Omental fat pad (tissue), 4 donors: Measurements from ENCODE around the gene ENPP3. TPM values are rescaled to one million over a fixed set of nuclear protein-coding genes. Genes with fewer than 3 reads are reported as not detected.

ENCODE experiments used
- ATAC-seq: fragments of 150-250 bp; one replicate; pipeline ENCODE4 v1.9.1; 2016; ENCODE audit warnings: mild to moderate bottlenecking, moderate library complexity; ENCODE audit not compliant: low FRiP score
- DNase-seq: peaks from one replicate; pipeline ENCODE4 v3.0.0-alpha.2; 2019; ENCODE audit warnings: low spot score
- total RNA-seq, 4 donors: library from RNA; depleted of rRNA; stranded (reverse); fragments of >200 nt; gene quantifications; one replicate each; pipeline ENCODE4 v1.1.0, GENCODE V29; 2016
- TF ChIP-seq, protein P1 (sequence below), 3 donors: fragments of 450-650 bp; IDR thresholded peaks; one replicate each; pipeline ENCODE4 v1.5.1; 2016 to 2017; ENCODE audit warnings: antibody characterized with exemption in 3 of 3, mild to moderate bottlenecking in 3 of 3, moderate library complexity in 2 of 3

Gene ENPP3
- total RNA-seq, 4 donors from 2014 or later, result 0.36 to 0.94 (median 0.61) TPM

DNA sequence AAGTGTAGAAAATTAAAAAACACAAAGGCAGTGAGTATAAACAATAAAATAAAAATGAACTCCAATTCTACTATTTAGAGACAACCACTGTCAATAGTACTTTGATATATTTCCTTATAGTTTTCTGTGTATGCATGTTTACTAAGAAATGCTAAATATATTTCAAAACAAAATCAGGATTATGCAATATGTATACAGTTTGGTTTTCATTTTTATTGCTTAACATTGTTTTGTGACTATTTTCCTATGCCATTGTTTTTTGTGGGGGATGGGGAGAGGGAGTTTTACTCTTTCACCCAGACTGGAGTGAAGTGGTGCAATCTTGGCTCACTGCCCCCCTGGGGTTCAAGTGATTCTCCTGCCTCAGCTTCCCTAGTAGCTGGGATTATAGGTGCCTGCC is 44.5 kb downstream of the ENPP3 start:
- TF ChIP-seq, protein P1, sequence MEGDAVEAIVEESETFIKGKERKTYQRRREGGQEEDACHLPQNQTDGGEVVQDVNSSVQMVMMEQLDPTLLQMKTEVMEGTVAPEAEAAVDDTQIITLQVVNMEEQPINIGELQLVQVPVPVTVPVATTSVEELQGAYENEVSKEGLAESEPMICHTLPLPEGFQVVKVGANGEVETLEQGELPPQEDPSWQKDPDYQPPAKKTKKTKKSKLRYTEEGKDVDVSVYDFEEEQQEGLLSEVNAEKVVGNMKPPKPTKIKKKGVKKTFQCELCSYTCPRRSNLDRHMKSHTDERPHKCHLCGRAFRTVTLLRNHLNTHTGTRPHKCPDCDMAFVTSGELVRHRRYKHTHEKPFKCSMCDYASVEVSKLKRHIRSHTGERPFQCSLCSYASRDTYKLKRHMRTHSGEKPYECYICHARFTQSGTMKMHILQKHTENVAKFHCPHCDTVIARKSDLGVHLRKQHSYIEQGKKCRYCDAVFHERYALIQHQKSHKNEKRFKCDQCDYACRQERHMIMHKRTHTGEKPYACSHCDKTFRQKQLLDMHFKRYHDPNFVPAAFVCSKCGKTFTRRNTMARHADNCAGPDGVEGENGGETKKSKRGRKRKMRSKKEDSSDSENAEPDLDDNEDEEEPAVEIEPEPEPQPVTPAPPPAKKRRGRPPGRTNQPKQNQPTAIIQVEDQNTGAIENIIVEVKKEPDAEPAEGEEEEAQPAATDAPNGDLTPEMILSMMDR (IDR thresholded peaks at IDR 0.05), result no peak
- no peak for ATAC-seq
- no peak for DNase-seq

DNA sequence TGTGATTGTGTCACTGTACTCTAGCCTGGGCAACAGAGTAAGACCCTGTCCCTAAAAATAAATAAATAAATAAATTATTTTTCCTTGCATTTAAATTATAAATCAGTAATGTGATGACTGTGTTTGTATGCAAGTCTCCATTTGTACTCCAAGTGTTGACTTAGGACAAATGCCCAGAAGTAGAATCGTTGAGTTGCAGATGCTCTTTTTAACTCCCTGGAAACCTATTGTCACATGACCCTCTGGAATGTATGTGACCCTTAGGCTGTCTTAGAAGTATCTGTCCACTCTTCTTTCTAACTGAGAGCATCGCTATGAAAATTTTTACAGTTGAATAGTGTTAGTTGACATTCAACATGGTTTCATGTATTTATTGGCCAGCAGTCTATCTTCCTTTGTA is 45.3 kb downstream of the ENPP3 start:
- TF ChIP-seq, protein P1 (IDR thresholded peaks at IDR 0.05), result no peak
- DNase-seq (no peak), ATAC-seq (no peak)

DNA sequence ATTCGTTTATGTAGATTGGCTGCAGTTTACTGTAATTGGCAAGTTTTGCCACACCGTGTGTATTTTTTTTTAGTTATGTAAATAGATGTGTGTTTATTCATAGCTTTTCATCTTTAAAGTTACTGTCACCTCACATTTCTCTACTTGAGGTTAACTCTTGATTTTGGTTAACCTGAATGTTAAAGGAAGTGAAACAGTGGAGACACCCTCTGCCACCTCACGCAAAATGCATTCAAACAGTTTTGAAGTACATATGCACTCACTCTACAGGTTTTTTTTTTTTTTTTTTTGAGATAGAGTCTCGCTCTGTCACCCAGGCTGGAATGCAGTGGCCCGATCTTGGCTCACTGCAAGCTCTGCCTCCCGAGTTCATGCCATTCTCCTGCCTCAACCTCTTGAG is 46.4 kb downstream of the ENPP3 start:
- ATAC-seq (no peak), DNase-seq (no peak)
- TF ChIP-seq, protein P1 (IDR thresholded peaks at IDR 0.05), result no peak

DNA sequence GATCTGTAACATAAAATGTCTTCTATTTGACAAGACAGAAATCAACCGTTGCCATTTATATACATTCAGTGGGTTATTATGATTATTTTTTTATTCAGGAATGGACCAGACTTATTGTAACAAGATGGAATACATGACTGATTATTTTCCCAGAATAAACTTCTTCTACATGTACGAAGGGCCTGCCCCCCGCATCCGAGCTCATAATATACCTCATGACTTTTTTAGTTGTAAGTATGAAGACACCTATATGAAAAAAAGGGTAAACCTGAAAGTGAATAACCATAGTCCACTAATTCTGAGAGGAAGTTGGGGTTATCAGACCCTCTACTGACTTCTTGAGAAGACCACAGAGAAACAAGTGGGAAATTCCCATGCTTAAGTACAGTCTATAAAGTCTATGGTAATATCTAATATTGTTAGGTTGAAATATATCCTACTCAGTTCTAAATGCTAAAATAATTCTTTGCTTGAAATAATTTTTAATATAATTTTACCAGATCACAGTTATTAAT is 48.2 kb downstream of the ENPP3 start:
- DNase-seq (no peak), ATAC-seq (no peak)
- TF ChIP-seq, protein P1 (IDR thresholded peaks at IDR 0.05), result no peak

DNA sequence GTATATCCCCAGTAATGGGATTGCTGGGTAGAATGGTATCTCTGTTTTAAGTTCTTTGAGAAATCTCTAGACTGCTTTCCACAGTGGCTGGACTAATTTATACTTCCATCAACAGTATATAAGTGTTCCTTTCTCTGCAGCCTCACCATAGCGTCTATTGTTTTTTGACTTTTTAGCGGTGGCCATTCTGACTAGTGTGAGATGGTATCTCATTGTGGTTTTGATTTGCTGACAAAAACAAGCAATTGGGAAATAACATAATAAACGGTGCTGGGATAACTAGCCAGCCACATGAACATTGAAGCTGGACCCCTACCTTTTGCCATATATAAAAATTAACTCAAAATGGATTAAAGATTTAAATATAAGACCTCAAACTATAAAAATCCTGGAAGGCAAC is 49.9 kb downstream of the ENPP3 start:
- no peak for DNase-seq
- ATAC-seq, result no peak
- TF ChIP-seq, protein P1 (IDR thresholded peaks at IDR 0.05), result no peak

DNA sequence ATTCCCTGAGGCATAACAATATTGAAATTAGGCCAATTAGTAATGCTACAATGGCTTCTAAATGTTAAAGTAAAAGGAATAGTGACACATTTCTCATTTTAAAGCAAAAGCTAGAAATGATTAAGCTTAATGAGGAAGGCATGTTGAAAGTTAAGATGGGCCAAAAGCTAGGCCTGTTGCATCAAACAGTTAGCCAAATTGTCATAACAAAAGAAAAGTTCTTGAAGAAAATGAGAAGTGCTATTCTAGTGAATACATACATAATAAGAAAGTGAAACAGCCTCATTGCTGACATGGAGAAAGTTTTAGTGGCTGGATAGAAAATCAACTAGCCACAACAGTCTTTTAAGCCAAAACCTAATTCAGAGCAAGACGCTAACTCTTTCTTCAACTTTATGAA is 51.2 kb downstream of the ENPP3 start:
- ATAC-seq (no peak), DNase-seq (no peak)
- TF ChIP-seq, protein P1 (IDR thresholded peaks at IDR 0.05), result no peak

DNA sequence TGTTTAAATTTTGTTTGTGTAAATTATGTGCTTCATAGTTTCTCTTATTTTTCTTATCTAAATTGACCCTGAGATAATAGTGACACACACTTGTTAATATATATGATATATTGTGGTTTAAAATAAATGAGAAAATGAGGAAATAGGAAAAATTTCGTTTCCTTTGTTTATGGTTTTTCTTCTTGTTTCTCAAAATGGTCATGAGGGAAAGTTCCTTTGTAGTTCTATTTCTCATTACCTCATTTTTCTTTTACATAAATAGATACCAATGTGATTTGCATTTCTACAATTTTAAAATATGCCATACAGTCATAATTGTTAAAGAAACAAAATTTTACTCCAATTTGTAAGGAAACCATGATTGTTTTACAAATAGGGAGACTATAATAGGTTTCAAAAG is 54.9 kb downstream of the ENPP3 start:
- no peak for ATAC-seq
- DNase-seq, result no peak
- TF ChIP-seq, protein P1 (IDR thresholded peaks at IDR 0.05), result no peak
